HG03457 (cell line): Measurements from ENCODE around the gene PTPN12.

ENCODE experiments used
- ATAC-seq: cut with Tn5 transposase; IDR thresholded peaks from one replicate; pipeline ENCODE4 v1.9.1; 2021; ENCODE audit warnings: moderate number of reproducible peaks; ENCODE audit not compliant: unreplicated experiment

PTPN12 gene

DNA sequence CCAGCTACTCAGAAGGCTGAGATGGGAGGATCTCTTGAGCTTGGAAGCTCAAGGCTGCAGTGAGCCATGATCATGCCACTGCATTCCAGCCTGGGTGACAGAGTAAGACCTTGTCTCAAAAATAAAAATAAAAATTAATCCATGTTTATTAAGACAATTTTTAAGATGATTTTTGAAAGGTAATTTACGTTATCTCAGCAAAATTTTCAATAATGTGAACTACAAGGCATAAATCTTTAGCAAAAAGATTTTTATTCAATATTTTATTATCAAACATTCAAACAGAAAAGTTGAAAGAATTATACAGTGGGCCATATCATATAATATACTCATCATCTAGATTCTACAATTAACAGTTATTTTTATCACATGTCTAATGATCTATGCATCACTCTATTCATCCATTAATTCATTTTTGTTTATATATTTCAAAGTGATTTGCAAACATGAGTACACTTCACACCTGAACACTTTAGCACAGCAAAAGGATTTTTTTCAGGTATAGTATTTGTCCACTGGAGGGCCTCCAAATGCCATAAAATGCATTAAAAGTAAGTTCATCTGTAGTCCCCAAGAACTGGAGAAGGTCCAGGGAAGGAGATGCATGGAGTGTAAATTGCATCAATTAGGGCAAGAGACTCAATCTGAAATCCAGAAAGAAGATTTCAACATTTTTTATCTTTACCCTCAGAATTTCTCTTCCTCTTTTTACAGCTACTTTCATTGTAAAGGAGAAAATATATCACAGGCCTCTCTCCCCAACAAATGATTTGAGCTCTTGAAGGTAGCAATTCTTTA, 120.5 kb downstream of the PTPN12 start:
- ATAC-seq: no peak

DNA sequence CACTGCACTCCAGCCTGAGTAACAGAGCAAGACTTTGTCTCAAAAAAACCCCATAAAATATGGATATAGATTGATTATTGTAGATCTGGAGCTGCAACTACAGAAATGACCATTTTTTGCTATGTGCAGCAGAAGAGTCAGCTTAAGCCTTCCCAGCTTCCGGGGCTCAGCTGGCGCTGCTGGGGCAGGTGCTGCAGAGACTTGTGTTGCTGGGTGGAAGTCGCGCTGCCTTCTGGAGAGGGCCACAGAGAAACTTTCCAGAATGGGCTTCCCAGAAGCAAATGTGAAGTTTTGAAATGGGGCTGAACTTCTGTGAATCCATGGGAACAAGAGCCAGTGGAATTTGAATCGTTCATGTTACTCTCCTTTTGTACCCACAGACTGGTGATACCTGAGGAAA, 121.8 kb downstream of the PTPN12 start:
- ATAC-seq: no peak

DNA sequence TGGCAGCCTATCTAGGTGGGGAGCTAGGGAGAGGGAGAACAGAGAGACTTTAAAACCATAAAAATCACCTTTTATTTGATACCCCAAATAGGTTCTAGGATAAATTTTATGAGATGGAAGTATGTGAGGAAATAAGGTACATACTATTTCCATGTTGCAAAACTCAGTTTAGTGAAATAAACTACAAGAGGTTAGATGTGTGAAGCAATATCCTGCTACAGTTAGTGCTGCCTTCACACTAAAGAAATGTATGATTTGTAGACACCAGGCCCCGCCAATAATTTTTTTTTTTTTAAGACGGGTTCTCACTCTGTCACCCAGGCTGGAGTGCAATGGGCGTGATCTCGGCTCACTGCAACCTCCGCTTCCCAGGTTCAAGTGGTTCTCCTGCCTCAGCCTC, 124.7 kb downstream of the PTPN12 start:
- no peak for ATAC-seq

DNA sequence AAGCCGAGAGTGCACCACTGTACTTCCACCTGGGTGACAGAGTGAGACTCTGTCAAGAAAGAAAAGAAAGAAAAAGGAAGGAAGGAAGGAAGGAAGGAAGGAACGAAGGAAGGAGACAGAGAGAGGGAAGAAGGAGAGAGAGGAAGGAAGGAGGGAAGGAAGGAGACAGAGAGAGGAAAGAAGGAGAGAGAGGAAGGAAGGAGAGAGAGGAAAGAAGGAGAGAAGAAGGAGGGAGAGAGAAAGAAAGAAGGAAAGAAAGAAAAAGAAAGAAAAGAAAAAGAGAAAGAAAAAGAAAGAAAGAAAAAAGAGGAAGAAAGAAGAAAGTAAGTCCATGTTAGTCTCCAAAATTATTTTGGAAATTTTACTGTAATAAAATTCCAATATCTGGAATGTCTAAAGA, 125.8 kb downstream of the PTPN12 start:
- ATAC-seq: no peak

DNA sequence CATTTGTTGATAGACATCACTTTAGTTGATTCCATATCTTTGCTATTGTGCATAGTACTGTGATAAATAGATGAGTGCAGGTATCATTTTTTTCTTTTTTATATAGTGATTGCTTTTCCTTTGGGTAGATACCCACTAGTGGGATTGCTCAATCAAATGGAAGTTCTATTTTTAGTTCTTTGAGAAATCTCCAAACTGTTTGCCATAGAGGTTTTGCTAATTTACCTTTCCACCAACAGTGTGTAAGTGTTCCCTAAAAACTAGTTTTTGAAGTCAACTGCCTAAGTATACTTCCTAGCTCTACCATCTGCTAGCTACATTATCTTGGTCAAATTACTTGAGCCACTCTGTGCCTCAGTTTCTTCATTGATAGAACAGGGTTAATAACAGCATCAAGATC, 127.6 kb downstream of the PTPN12 start:
- ATAC-seq: no peak

DNA sequence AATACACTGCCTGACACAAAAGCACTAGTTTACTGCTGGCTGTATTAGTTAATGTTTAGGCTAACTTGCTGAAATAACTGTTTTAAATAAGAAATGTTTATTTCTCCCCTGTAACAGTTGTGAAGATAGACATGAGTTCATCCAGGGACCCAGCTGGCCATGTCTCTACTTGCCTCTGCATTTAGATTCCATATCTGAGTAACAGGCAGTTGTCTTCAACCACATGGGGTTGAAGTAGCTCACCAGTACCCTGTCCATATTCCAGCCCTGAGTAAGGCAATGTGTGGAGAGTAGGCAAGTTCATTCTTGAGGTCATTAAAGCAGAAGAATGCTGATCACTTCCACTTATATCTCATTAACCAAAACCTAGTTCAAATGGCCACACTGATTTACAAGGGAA, 128.1 kb downstream of the PTPN12 start:
- ATAC-seq: no peak

DNA sequence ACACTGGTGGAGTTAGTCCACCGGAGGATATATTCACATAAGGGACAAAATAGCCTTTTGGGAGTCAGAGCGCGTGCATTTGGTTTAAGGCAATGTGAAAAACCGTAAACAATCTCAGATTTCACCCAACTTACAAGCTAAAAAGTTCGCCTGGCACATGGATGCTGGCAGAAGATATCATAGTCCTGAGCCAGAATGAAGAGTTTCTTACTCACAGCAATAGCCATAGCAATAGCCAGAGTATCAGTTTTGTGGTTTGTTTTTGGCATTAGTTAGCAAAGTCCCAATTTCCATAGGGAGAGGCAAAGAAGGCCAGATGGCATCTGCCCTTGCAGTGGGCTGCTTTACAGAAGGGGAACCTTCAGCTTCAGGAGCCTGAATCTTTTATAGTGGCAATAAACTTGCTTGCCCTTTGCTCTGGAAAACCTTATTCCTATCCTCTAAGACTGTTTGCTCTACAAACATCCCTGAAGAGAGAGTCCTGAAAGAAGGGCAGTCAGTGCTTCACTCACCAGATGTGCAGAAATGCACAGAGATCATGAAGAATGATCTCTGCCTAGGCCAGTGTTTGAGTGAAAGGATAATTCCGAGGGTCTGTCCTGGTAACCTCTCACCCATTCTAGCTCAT, 130.5 kb downstream of the PTPN12 start:
- ATAC-seq: no peak

DNA sequence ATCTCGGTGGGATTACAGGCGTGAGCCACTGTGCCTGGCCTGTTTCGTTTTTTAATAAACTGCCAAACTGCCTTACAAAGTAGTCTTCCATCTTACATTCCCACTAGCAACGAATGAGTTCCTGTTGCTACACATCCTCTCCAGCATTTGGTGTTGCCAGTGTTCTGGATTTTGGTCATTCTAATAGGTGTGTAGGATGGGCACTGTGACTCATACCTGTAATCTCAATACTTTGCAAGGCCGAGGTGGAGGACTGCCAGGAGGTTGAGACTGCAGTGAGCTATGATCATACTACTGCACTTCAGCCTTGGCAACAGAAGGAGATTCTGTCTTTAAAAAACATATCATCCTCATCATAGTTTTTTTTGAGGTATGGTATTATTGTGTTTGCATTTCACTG, 137.8 kb downstream of the PTPN12 start:
- no peak for ATAC-seq

DNA sequence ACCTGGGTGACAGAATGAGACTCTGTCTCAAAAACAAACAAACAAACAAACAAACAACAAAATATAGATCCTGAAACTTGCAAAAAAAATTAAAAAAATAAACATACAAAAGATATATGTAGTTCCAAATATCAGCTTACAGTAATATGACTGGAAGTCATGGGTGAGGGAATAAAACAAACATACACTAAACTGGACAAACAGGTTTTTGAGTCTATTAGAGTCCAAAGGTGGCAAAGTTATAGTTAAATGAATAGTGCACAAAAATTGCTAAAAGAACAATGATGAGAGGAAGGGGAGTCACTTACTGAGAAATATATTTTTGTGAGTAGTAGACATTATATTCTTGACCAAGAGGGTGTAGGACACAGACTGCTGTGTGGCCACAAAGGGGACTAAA, 142.5 kb downstream of the PTPN12 start:
- ATAC-seq: no peak

DNA sequence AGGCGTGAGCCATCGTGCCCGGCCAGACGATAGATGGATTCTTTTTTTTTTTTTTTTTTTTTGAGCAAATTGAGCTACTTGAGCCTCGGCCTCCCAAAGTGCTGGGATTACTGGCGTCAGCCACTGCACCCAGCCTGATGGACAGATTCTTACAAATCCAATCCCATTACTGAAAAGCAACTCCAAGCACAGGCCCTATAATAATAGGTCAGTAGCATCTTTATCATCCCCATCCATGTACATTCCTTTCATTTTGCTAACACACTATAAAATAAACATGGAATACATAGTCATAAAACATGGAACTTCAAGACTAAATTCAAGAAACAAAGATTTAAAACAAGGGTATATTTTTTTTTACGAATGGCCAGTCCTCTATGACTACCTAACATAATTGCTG, 143.2 kb downstream of the PTPN12 start:
- no peak for ATAC-seq

DNA sequence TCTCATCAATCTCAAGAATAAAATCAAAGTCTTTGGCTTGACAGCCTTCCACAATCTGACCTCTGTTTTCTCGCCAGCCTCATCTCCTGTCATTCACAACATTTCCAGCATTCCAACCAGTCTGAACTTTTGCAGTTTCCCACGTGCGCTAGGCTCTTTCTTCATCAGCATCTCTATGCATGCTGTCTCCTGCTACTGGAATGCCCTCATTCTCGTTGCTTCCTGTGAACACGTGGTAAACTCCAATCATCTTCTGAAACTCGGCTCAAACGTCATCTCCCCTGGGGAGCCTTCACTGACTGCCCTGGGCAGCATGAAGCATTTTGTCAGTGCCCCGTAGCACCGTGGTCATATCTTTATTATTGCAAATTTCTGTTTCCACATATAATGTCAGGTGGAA, 146.9 kb downstream of the PTPN12 start:
- no peak for ATAC-seq

DNA sequence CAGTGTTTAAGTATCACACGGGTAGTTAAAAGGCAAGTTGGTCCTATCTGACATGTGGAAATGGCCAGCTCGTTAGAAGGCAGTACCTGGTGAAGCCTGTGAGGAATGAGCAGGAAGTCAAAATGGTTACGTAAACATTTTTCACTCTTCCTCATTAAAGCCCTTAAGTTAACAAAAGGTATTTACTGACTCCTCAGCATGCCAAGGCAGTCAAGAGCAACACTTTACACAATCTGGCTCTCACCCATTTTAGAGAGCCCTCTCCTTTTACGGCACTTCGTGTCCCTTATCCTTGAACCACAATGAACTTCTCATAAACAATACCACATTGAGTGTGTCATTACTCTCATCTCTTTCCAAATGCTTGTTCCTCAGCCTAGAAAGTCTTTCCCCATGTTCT, 148.1 kb downstream of the PTPN12 start:
- no peak for ATAC-seq

DNA sequence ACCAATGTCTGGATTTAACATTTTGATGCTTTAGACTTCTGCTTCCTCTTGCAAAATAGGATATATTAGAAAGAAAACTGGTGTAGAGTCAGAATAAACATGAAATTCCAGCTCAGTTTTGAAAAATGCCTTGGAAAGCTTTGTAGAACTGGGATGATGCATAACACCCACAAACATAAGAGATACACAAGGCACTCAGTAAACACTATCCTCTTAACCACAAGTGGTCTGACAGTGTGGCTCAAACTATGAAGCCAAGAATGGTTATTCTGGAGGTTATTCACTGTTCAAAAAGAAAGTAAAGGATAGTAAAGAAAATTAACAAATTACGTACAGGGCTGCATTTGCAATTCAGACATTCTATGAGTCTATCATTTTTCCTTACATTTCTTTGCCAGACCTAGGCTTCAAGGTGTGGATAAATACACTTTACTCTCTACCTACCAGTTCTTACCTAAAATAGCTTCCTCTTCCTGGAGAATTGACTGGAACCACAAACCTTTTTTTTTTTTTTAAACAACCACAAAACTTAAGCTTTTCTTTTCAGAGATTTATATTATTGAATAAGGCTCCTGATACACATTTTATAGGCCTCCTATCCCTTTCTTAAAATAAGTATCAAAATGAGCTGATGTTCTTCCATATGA, 150.1 kb downstream of the PTPN12 start:
- ATAC-seq: no peak

DNA sequence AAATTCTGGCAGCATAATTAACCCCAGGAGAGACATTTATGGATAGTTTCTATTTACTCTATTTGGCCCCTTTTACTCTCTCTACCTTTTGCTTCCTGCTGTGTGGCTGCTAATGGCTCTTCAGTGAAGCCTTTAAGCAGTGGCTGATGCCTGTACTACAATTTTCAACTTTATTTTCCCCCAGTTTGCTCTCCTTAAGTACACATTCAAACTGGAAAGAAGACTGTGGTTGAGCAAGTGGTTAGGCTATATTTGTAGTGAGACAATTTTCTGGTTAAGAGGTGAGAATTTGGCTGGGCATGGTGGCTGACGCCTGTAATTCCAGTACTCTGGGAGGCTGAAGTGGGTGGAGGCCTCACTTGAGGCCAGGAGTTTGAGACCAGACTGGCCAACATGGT, 150.7 kb downstream of the PTPN12 start:
- ATAC-seq: no peak
